AG08395 (cell line): ENCODE measurements around the gene SPACA7.

Experiments used
- DNase-seq: peaks from one replicate; pipeline ENCODE4 v3.0.0; 2012; ENCODE audit warnings: mixed read lengths, low spot score

The SPACA7 gene

GRCh38 chr13:112465251-112466131, 89.3 kb downstream of the SPACA7 start:
- no peak for DNase-seq

- no peak for DNase-seq
These were observed 90.2 kb downstream of the SPACA7 start for GRCh38 chr13:112466132-112467058.

DNA sequence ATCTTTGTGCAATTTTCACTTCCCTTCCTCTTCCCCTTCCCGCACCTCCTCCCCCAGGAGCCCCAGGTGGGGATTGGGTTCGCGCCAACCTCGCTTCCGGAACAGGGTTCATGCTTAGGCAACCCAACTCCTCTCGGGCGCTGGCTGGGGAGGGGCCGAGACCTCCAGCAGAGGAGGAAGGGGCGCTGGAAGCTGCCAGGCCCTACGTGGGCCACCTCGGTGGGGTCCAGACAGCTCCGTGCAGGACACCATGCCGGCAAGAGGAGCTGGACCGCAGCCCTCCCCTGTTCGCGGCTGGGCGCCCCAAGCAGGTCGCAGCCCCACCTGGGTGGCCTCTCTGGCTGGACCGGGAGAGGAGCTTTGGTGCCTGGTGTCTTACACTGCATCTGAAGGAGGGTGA, 91.1 kb downstream of the SPACA7 start:
- DNase-seq = no peak

DNA sequence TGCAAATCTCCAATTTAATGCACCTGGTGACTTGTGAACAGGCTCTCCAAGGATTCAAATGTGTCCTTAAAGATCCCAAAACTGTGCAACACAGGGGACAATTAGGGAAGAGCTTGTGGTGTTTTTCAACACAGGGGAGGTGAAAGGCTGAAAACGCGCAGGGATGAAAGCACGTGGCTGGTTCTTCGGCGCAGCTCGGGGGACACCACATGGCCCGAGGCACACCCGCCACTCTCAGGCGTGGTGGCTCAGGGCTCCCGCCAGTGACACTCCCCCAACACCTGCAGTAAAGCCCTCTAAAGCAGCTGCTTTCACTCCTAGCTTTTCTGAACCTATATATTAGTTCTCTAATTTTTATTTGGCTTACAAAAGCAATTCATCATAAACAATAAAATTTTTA, 91.9 kb downstream of the SPACA7 start:
- no peak for DNase-seq

DNA sequence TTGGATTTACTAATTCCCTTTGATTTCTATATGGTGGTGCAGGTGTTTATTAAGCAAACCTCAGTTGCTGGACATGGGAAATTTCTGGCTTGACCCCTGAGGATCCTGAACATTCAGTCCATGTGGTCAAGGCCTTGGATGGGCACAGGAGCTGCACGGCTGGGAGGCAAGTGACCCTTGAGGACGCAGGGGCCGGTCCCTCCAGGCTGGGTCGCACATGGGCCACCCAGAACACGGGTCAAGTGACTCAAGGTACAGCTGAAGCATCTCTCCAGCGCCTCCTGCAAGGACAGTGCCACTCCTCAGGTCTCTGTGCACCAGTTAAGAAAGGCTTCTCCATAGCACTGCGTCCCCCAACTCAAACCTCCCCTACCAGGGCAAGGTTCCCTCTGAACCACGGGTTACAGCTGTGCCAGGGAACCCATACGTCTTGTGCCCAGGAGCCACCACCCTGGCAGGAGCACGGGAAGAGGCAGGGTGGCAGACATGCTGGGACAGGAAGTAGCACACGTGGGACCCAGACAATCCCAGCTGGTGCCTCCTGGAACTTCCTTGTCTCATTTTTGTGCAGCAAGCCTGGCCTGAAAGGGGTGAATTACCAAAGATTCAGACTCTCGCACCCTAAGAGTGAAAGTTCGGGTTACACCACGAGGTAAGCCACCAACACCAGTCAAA, 93.1 kb downstream of the SPACA7 start:
- no peak for DNase-seq

GRCh38 chr13:112473818-112474217, 97.7 kb downstream of the SPACA7 start:
- DNase-seq = no peak

- DNase-seq = no peak
These were observed 98.7 kb downstream of the SPACA7 start for GRCh38 chr13:112474869-112475268.

- DNase-seq = no peak
These were observed 99.7 kb downstream of the SPACA7 start for GRCh38 chr13:112475889-112476288.

GRCh38 chr13:112477070-112477619, 101.0 kb downstream of the SPACA7 start:
- no peak for DNase-seq

DNA sequence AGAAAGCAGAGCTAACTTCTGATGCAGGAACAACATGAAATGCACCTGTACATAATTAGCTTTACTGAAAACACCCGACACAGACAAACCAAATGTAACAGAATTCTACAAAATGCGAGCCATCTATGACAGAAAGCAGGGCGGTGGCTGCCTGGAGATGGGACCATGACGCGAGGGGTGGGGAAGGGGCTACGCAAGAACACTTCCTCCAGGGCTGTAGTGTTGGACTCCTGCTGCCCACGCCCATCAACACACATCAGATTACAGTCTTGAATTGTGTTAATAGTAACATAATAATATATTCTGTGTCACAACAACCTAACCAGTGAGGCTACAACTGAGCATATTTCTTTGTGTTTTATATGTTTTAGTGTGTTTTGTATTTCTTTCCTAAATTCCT, 103.2 kb downstream of the SPACA7 start:
- no peak for DNase-seq

- DNase-seq = peak; percentile 19
These were observed 105.3 kb downstream of the SPACA7 start for GRCh38 chr13:112481458-112481857.

DNA sequence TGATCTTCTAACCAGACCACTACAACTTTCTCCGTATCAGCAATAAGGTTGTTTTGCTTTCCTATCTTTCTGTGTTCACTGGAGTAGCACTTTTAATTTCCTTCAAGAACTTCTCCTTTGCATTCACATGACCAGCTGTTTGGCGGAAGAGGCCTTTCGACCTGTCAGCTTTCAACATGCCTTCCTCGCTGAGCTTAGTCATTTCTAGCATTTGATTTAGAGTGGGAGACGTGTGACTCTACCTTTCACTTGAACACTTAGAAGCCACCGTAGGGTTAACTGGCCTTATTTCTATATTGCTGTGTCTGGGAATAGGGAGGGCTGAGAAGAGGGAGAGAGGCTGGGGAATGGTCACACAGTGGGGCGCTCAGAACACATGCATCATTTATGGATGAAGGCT, 107.1 kb downstream of the SPACA7 start:
- DNase-seq = no peak
